CD4-positive, alpha-beta T cell (primary cell): Measurements from ENCODE around the gene PTPRE. TPM values are rescaled to one million over a fixed set of nuclear protein-coding genes. Genes with fewer than 3 reads are reported as not detected.
A peak's percentile ranks its signal among the peaks of the same experiment; 100 is the strongest.

ENCODE experiments used
- ATAC-seq: fragments of 200-7000 bp; cut with Tn5 transposase; one replicate; pipeline ENCODE4 v1.10.0; 2022; ENCODE audit warnings: mild to moderate bottlenecking; ENCODE audit not compliant: poor library complexity
- CTCF ChIA-PET: fragments of 350-600 bp; sonication (Branson Sonifier 250); formaldehyde crosslinking; loops from one replicate; lab custom pipeline; 2021; ENCODE audit warnings: antibody characterized with exemption, inconsistent platforms; lab: Charles Lee
- POLR2A ChIA-PET: fragments of 350-600 bp; sonication (Branson Sonifier 250); formaldehyde crosslinking; loops from one replicate; lab custom pipeline; 2021; ENCODE audit warnings: antibody characterized with exemption, inconsistent platforms; lab: Charles Lee
- DNase-seq, 14 experiments: peaks; one replicate each; pipeline ENCODE4 v3.0.0-alpha.2; 2013 to 2020; ENCODE audit warnings: mixed read lengths in 2 of 14
- H3K27ac ChIP-seq, 2 donors: one replicate each; pipeline versions ENCODE4 v1.5.1 to v1.7.0; 2013; ENCODE audit warnings: low read length in 2 of 2, low read depth in 1 of 2, mild to moderate bottlenecking in 1 of 2
- H3K27me3 ChIP-seq, 2 experiments: 1 replicate in 1 of 2; 2 replicates in 1 of 2; pipeline versions ENCODE4 v1.6.1 to v1.7.0; 2013; ENCODE audit warnings: low read length in 2 of 2, control low read depth in 1 of 2, mild to moderate bottlenecking in 1 of 2, moderate library complexity in 1 of 2; ENCODE audit not compliant: insufficient read depth in 2 of 2, control insufficient read depth in 1 of 2
- H3K36me3 ChIP-seq: one replicate; pipeline ENCODE4 v1.6.1; 2013; ENCODE audit warnings: low read length, control low read depth; ENCODE audit not compliant: insufficient read depth
- H3K4me1 ChIP-seq: one replicate; pipeline ENCODE4 v1.6.1; 2013; ENCODE audit warnings: low read length, control low read depth; ENCODE audit not compliant: insufficient read depth
- H3K4me3 ChIP-seq: one replicate; pipeline ENCODE4 v1.5.1; 2013; ENCODE audit warnings: mild to moderate bottlenecking, low read length, moderate library complexity
- H3K9me3 ChIP-seq, 2 experiments: 1 replicate in 1 of 2; 2 replicates in 1 of 2; pipeline versions ENCODE4 v1.6.1 to v1.7.0; 2013; ENCODE audit warnings: low read length in 2 of 2, mild to moderate bottlenecking in 2 of 2, control low read depth in 1 of 2, moderate library complexity in 1 of 2; ENCODE audit not compliant: control insufficient read depth in 1 of 2, insufficient read depth in 1 of 2
- H3K27ac Mint-ChIP-seq: one replicate; pipeline ENCODE4 v1.8.0; 2020; ENCODE audit warnings: mixed read lengths
- H3K27me3 Mint-ChIP-seq: one replicate; pipeline ENCODE4 v1.8.0; 2021; ENCODE audit warnings: mixed read lengths
- H3K36me3 Mint-ChIP-seq: one replicate; pipeline ENCODE4 v1.8.0; 2021; ENCODE audit warnings: low read depth, mixed read lengths
- H3K4me1 Mint-ChIP-seq: one replicate; pipeline ENCODE4 v1.8.0; 2021; ENCODE audit warnings: low read depth, mixed read lengths
- H3K4me3 Mint-ChIP-seq: one replicate; pipeline ENCODE4 v1.8.0; 2020; ENCODE audit warnings: mild to moderate bottlenecking, mixed read lengths
- H3K9me3 Mint-ChIP-seq: one replicate; pipeline ENCODE4 v1.8.0; 2020; ENCODE audit warnings: mixed read lengths
- CTCF ChIP-seq: fragments of 200-600 bp; IDR thresholded peaks from one replicate; pipeline ENCODE4 v1.8.0; 2022; ENCODE audit warnings: antibody characterized with exemption, mild to moderate bottlenecking
- intact Hi-C, 2 experiments: fragments of 100-400 bp; cut with DNase I in 1 of 2; cut with micrococcal nuclease in 1 of 2; formaldehyde crosslinking; loops; one replicate each; pipeline versions ENCODE4 v1.15.1 to v1.9.0; 2023 to 2025; cut with DNase I, micrococcal nuclease
- total RNA-seq, 174 experiments: library from RNA in 2 of 174; stranded (reverse) in 2 of 174; gene quantifications; one replicate each; pipeline ENCODE4 v1.2.3 and lab custom pipeline; 2021 to 2026

The PTPRE gene
- total RNA-seq, 2 experiments from 2014 or later = 47.6 to 55.1 TPM

DNA sequence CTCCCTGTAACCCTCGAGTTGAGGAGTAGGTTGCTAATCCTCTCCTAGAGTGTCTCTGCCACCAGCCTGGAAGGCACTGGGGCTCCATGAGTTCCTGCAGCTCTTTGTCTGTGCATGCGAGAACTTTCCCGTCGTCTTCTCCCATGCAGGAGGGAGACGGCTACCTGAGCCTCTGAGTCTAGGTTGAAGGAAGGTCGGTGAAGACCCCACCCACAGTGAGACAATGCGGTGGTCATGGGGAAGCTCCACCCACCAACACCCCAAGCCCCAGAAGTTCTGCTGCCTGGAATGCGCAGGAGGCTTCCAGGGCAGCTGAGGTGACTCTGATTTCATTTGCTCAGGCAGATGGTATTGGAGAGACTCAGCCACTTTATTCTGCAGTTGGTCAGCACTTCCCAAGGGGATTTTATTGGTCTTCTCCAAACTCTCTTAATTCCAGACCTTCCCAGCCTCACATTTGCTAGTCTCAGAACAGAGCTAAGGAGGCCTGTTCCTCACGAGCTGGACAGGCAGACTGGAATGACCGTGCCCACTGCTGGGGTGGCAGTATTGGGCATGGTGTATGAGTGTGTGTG, 36.5 kb downstream of the PTPRE start:
- Mint-ChIP-seq H3K4me1 (peaks cover 32% of the 10 kb centered on the region), H3K9me3 (no peaks in the 10 kb centered on the region), H3K36me3 (no peaks in the 10 kb centered on the region), H3K27ac (no peak overlapping the region), H3K4me3 (no peak overlapping the region), H3K27me3 (no peaks in the 10 kb centered on the region)
- DNase-seq (no peak), ATAC-seq (no peak)
- Histone ChIP-seq H3K4me3 (no peak overlapping the region), H3K9me3 (no peaks in the 10 kb centered on the region), H3K4me1 (peaks cover 22% of the 10 kb centered on the region), H3K27ac (no peak overlapping the region), H3K27me3 (no peaks in the 10 kb centered on the region), H3K36me3 (no peaks in the 10 kb centered on the region)
- POLR2A ChIA-PET = no interaction called here
- CTCF ChIA-PET = no interaction called here
- no peak for TF ChIP-seq CTCF
- intact Hi-C loops = no loop called here

DNA sequence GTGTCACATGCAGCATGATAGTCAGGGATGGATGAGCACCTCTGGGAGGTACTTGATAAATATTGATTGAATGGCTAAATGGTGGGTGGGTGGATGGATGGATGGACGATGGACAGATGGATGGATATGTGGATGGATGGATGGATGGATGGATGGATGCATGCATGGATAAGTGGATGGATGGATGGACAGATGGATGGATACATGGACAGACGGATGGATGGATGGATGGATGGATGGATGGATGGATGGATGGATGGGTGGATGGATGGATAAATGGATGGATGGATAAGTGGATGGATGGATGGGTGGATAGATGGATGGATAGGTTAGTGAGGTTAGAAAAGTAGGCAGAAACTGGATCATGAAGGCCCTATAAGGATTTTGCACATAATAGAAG, 37.4 kb downstream of the PTPRE start:
- Histone ChIP-seq H3K36me3 (no peaks in the 10 kb centered on the region), H3K27me3 (no peaks in the 10 kb centered on the region), H3K27ac (no peak overlapping the region), H3K9me3 (no peaks in the 10 kb centered on the region), H3K4me3 (no peak overlapping the region), H3K4me1 (peaks cover 22% of the 10 kb centered on the region)
- H3K4me3 Mint-ChIP-seq = no peak overlapping the region
- H3K27me3 Mint-ChIP-seq = no peaks in the 10 kb centered on the region
- CTCF ChIA-PET = no interaction called here
- TF ChIP-seq CTCF = no peak
- H3K4me1 Mint-ChIP-seq = peaks cover 32% of the 10 kb centered on the region
- ATAC-seq (no peak), DNase-seq (no peak)
- no peaks in the 10 kb centered on the region for H3K36me3 Mint-ChIP-seq
- POLR2A ChIA-PET = no interaction called here
- no peaks in the 10 kb centered on the region for H3K9me3 Mint-ChIP-seq
- intact Hi-C loops = no loop called here
- H3K27ac Mint-ChIP-seq = no peak overlapping the region

- peak; percentile 91 for ATAC-seq
Observed at GRCh38 chr10:127945341-127945758, 38.4 kb downstream of the PTPRE start.

More at GRCh38 chr10:127945341-127945758, 38.4 kb downstream of the PTPRE start:
- intact Hi-C loops = no loop called here
- Mint-ChIP-seq H3K27ac (peak overlapping the region; percentile 76), H3K9me3 (no peaks in the 10 kb centered on the region), H3K36me3 (no peaks in the 10 kb centered on the region), H3K4me3 (no peak overlapping the region), H3K4me1 (peaks cover 32% of the 10 kb centered on the region), H3K27me3 (no peaks in the 10 kb centered on the region)
- peak in 8 of 14 experiments; percentile 4 to 74 (median 31) for DNase-seq
- Histone ChIP-seq H3K9me3 (no peaks in the 10 kb centered on the region), H3K27ac (no peak overlapping the region), H3K4me1 (peaks cover 22% of the 10 kb centered on the region), H3K36me3 (no peaks in the 10 kb centered on the region), H3K4me3 (no peak overlapping the region), H3K27me3 (peaks cover 0 to 2% of the 10 kb centered on the region in 2 experiments)
- CTCF ChIA-PET = no interaction called here
- POLR2A ChIA-PET = no interaction called here
- no peak for TF ChIP-seq CTCF
